Ramos (cell line): Measurements from ENCODE around the gene MAPKAPK3.
"Not testable (repeated sequence)": the region's sequence is repeated elsewhere in the genome, so short reads cannot be mapped to it uniquely, and the experiment has no call there.

Experiments
- in situ Hi-C: fragments of 300-500 bp; cut with MboI; formaldehyde crosslinking; loops from one replicate; pipeline ENCODE4 v1.14.3; 2022; ENCODE audit warnings: low sequenced_read_pairs; ENCODE audit not compliant: unreplicated experiment

The MAPKAPK3 gene

DNA sequence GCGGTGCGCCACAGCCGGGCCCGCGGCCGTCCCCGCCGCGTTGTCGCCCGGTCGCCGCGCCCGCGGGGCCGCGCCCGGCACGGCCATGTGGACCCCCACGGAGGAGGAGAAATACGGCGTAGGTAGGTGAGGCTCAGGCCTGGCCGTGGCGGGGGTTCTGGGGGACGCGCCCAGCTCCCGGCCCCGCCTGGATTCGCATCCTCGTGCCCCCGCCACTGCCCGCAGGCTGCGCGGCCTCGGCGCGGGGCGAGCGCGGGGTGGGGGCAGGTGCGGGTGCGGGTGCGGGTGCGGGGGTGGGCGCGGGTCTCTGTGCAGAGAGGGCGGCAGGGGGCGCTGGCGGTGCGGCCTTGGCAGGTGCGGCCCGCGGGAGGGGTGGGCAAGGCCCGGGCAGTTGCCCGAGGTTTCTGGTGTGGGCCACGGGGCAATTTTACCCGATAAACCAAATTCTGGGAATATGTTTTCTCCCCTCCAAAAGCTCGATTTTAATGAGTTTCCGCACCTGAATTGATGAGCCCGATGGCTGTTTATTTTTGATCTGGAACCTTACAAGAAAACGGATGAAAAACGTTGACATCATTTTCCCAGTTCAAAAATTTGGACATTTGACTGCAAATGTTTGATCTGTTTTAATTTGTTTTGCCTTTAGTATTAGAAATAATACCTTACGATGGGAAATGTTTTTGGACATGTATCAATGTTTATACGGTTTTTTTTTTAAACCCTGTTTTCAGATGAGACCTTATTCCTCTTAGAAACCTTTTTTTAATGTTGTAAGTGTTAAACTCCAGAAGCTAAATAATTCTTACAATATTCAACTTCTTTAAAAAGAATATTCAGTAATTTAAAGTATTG lies 58.5 kb downstream of the MAPKAPK3 start:
- in situ Hi-C loops = no loop called here

DNA sequence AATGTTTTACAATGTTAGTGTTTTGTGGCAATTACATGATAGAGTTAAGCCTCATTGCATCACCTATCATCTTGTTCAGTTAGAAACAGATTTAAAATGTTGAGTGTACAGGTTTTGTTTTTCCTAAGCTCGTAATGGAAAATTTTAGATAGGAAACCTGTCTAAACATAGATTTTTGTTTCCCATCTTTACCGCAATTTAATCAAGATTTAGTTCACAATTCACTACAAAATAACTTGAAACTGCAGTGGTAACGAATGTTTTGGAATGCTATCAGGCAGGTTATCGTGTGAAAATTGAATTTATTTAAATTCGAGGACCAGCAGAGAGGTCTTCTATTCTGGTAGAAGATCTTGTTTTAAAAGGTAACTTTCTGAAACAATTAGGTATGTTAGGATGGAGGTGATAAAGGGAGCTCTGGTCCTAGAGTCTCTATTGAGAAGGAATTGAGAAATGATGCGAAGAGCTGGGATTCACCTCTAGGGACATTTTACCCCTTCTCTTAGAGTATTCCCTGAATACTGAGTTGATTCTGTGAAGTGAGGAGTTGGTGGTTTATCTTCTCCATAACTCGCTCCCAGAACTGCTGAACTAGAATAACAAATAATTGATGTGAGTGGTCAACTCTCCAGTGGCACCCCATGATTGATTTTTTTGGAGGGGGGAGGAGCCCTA lies 59.2 kb downstream of the MAPKAPK3 start:
- in situ Hi-C loops = no loop called here

DNA sequence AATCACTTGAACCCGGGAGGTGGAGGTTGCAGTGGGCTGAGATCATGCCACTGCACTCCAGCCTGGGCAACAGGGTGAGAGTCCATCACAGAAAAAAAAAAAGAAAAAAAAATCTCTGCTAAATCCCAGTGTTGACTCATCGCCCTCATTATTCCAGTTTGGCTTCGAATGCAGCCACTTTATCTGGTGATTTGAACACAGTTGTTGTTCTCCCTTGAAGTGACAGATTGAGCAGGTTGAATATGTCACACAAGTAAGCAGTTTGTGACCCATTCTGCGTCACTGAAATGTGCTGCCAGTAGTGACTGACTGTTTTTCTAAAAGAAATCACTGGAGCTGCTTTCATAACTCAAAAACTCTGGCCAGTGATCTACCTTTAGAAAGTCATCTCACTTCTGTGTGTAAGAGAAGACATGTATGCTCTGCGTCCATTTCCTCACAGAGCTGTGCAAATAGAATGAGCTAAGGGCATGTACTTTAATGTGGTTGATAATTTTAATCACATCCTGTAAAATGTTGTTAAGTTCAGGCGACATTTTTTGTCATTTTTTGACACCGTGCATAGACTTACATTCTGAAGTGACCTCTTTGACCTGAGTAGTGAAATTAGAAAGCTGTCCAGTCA lies 70.3 kb downstream of the MAPKAPK3 start:
- in situ Hi-C loops = no loop called here

- in situ Hi-C loops = no loop called here
Observed at GRCh38 chr3:50687916-50688315, 71.0 kb downstream of the MAPKAPK3 start.

GRCh38 chr3:50688602-50689001 lies 71.7 kb downstream of the MAPKAPK3 start:
- in situ Hi-C loops = not testable (repeated sequence)

DNA sequence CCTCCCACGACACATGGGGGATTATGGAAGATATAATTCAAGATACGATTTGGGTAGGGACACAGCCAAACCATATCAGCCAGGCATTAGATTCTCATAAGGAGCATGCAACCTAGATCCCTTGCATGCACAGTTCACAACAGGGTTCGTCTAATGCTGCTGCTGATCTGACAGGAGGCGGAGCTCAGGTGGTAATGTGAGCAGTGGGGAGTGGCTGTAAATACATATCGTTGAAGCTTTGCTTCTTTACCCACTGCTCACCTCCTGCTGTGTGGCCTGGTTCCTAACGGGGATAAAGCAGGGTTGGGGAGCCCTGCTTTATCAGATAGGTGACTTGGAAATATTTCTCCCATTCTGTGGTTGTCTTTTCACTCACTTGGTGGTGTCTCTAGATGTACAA lies 72.6 kb downstream of the MAPKAPK3 start:
- in situ Hi-C loops = no loop called here

GRCh38 chr3:50695031-50695430 lies 78.1 kb downstream of the MAPKAPK3 start:
- in situ Hi-C loops = no loop called here

DNA sequence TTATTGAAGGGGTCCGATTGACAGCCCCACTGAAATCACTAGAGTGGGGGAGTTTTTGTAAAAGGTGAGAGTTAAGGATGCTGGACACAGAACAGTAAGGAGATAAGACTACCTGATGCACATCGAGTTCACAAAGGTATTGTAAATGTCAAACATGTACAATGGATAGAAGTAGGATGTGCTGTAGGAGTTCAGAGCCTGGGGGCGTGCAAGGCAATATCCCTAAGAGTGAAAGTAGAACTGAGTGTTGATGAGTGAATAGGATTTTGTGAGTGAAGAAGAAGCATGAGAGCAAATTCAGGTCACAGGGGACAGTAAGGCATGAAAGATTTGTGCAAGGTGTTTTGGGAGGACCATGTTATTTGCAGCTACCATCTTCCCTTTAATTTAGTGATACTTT lies 79.3 kb downstream of the MAPKAPK3 start:
- in situ Hi-C loops = no loop called here

DNA sequence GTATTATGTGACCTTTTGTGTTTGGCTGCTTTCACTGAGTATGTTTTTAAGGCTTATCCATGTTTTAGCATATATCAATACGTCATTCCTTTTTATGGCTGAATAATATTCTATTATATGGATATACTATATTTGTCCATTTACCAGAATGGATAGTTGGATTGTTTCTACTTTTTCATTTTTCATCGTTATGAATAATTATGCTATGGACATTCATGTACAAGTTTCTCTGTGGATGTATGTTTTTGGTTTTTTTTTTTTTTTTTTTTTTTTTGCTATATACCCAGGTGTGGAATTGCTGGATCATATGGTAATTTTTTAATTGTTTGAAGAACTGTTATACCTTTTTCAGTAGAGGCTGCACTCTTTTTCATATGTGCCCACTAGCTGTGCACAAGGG lies 81.3 kb downstream of the MAPKAPK3 start:
- in situ Hi-C loops = no loop called here
